SKM-1 (cell line): ENCODE data around the gene ZFHX3.

Experiments
- DNase-seq: peaks from one replicate; lab custom pipeline; 2025; ENCODE audit not compliant: unreplicated experiment; lab: John Stamatoyannopoulos, UW

Gene ZFHX3

DNA sequence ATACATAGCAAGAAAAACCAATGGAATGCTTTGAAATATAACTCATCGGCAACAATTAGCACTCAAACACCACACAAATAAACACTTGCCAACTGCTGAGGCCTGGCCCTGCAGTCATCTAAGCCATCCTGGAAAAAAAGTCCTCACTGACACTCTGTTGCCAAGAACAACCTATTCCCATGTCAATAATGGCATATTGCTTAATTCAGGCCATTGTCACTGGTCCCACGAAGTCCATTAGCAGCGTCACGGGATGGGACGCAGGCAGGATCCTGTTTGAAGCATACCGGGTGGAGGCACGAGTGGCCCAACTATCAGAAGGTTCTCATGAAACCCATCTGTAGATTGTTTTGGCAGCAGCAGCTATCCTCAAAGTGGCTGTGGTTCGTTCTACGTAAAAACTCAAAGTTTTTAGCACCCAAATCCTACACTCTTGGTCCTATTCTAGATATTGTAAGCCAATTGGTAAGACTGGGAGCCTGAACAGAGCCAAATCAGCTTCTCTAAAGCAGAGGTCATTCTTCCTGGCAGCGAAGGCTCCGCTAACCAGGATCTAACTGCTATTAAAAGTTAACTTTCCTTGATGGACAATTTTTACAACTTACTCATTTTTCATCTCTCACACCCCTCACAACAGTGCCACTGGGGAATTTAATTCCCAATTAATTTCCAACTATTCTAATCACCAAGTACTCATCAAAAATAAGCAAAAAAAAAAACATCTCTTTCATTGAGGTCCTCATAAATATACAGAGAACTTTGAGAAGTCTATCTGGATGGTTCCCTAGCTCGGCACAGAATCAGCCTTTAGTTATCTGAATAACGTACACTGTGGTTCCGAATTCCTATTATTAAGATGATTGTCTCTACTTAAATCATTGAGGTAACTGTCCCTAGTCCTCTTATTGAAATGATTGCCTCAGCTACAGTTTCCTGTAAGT, 91.5 kb downstream of the ZFHX3 start:
- DNase-seq = no peak

DNA sequence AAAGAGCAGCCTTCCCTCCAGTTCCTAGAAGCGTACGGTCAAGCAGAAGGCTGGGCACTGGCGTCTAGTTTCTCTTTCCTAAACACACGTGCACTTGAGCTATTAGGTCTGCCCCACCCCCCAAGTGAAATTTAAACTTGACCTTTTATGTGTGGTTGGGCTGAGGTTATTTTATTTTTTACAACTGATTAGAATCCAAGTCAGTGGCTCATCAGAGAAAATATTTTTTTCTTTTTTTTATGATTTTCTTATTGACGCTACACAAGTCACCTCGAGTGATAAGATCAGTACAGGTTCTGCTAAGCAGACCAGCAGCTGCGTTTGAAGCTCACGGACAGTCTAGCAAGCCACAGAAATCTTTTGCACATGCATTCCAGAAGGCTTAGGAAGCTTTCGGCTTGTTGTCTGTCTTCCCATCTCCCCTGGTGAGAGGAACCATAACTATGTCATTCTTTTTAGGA, 95.1 kb downstream of the ZFHX3 start:
- DNase-seq = no peak

DNA sequence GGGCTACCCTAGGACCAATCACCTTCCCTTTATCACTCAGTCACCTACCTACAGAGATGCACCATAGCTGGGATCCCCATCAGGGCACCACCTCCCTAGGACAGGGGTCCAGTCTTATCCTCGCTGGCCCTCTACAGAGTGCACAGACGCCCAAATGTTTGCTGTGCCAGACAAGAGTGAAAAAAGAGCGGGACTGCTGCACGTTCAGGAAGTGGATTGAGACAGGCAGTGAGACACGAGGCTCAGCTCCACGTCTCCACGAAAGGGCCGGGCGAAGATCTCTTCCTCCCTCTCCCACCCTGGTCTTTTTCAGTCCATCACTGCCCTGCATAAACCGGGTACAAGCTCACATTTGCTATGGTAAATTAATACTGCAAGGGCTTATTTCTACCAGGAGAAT, 95.5 kb downstream of the ZFHX3 start:
- no peak for DNase-seq

DNA sequence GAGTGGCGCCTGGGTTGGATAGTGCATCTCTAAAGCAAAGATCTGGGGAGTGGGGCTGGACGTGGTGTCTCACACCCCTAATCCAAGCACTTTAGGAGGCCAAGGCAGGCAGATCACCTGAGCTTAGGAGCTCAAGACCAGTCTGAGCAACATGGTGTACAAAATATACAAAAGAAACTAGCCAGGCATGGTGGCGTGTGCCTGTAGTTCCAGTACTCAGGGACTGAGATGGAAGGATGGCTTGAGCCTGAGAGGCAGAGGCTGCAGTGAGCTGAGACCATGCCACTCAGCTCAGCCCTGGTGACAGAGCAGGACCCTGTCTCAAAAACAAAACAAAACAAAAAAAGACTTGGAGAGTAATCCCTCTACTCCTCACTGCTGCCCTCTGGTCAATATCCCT, 96.0 kb downstream of the ZFHX3 start:
- DNase-seq = no peak

DNA sequence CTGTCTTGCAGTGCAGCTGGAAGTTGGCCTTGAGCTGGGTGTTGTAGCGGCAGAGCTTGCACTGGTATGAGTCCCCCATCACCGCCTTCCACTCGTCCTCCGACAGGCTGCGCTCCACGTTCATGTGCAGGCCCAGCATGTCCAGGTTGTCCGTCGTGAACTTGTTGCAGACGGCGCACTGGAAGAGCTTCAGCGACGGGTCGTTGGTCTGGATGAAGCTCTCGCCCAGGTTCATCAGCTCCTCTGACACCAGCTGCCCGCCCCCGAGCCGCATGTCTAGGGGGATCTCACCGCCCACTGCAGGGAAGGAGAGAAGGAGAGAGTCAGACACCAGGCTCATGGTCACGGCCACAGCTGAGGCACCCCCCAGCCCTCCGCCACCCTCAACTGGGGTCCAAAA, 97.3 kb downstream of the ZFHX3 start:
- DNase-seq = no peak

DNA sequence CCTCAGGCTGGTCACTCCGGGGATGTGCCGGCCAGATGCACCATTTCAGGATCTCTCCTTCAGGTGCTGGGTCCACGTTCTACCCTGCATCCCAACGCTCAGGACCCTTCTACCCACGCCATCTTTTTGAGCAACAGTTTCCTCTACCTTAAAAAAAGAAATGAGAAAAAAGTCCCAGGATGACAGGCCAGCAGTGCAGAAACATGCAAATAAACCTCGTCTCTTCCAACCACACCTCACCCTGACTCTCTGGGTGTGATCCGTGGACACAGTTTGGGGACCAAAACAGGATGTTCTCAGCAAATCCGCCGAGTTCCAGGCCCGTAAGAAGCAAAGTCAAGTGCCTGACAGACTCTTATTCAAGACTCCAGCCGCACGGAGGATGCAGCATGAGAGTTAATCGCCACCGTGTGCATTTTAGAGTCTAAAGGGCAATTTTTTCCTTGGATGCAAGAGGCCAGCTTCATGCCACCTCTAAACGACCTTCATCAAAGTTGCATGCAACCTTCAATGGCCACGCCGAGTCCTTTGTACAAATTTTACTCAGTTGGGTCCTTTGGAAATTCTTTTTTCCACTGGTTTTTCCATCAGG, 99.6 kb downstream of the ZFHX3 start:
- no peak for DNase-seq

DNA sequence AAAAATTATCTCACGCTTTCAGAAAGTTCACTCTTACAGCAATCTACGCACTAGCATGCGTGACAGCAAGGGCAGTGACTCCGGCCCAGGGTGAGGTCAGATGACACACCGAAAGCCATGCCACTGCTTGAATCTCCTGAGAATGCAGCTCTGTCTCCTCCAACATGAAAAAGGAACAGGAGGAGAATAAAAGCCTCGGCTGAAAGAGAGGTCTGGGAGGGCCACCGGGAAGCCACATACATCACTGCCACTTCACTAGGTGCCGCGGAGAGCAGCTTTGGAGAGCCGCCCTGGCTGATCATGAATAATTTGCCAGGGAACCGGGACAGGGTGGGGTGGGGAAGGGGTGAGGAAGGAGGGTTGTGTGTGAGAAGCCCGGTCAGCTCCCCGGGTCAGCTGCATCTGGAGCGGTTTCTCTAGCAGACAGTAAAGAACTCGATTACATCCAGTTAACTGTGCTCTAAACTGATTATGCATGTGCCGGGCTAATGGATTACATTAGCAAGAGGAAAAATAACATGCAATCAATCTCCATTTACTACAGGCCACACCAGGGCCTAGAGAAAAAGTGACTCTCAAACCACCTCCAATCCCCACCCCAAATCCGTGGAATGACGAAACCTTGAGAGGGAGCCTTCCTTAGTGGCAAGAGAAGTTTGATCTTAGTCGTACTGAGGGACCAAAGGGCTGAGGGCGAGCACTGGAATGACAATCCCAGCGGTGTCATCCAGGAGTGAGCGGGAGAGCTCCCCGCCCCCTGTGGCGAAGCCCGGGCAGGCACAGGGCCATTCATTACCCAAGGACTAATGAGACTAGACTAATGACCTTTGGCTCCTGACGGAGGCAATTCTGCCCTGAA, 100.3 kb downstream of the ZFHX3 start:
- DNase-seq = no peak

DNA sequence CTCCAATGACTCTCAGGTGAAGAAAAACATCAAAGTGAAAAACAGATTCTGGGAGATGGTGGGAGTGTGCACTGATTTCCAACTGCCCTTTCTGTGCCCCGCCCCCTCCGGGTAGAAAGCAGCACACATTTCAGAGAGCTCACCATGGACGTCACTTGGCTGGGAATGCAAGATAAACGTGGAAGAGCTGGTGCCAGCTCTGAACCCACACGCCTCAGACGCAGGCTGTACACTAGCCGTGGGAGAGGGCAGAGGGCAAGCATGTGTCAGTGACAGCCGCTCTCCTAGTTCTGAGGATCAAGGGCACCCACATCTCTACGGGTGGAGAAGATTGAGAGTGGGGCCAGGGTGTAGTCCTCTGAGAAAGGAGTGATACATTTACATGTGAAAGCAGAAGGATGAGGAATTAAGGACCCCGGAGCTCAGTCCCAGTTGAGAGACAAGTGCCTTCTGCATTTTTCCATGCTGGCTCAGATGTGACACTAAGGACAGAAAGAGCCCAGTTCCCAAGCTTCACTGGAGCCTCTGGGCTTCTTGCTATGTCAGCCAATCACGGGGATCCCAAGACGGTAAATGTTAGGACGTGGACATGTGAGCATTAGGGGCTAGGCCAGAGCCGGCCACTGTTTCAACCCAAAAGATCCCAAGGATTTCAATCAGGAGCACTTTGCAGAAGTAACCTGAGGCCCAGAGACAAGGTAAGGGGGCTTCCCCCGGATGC, 101.3 kb downstream of the ZFHX3 start:
- no peak for DNase-seq

DNA sequence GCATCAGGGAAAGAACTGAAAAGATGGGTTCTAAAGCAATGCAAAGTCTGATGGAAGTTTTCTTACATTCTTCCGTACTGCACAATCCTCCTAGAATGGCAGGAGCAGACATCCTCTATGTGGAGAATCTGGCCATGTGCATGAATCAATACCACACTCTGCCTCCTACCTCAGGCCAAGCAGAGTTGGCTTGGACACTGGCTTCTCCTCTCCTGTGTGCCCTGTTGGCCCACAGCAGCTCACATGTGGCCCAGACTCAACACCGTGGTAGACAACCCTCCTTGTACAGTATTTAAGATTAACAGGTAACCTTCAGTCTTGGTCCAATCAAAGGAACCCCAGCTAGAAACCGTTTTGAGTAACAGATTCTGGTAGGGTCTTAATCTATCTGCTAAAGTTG, 101.9 kb downstream of the ZFHX3 start:
- no peak for DNase-seq

DNA sequence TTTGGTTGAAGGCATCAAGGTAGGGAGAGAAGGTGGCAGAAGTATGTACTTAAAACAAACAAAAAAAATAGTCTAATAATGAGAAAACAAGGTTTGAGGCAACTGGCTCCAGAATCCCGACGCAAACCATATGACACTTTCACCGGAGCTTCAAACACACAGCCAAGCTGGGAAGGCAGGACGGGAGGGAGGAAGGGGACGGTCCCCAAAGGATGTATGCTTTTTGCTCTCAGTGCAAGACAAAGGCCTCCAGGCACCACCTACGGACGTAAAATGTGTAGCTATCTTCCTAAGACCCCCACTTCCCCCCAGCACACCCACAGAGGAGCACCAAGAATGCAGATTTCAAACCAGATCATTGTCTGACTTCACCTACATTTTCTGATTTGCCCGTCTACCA, 102.3 kb downstream of the ZFHX3 start:
- no peak for DNase-seq

DNA sequence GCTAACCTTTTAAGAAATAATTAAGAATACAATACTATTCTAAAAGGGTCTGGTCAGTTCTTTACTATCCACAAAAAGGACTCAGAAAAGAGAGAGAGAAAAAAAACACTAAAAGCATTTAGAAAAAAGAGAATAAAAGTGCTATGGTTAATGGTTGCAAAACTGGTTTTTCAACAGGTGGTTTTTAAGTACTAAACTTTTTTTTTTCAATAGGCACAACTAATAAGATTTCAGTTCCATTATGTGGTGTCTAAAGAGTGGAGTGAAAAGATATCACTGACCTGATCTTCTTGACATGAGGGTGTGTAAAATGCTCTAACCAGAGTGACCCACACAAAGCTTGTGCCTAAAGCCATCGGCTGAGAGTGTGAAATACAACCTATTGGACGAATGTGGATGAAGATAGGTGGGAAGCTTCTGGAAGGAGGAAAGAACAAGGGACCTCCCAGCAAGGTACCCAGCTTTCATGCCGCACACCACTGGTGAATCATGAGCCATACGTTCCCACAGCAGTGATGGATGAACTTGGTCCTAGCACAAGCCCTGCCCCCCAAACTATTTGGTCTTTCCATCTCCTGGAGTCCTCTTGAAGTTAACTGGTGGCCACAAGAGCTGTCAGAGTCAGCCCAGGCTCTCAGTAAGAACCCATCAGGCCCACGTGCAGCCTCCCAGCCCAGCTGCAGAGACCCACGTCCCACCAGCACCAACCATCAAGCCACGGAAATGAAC, 103.0 kb downstream of the ZFHX3 start:
- no peak for DNase-seq

DNA sequence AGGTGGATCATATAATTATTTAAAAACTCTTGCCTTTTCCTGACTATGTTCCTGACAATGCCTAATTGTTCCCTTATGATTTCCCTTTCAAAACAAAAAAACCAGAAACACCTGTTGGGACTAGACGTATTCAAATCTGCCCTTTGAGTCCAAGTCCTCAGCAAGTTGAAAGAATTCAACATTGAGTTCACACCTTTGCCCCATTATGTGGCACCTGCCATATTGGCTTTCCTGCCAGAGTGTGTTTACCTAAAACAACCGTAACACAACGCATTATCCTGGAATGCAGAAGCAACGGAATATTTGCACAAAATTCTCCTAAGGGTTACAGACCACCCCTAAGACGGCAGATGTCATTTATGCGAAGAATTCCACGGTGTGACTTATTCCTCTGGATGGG, 105.9 kb downstream of the ZFHX3 start:
- DNase-seq = no peak

DNA sequence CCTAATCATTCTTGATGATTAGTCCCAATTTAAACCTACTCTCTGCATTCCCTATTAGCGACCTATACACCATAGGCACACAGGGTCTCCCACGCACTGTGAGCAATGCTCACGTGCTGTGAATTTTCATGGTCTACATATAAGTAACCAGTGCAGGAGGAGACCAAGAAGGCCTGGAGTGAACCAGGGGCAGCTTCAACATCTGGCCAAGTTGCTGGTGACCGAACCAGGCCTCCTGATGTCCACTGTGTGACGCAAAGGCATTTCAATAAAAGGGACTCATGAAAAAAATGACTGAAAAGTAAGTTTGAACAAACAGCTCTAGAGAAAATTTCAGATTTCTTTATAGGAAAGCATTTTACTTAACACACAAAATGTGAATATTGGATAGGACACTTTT, 107.0 kb downstream of the ZFHX3 start:
- no peak for DNase-seq

DNA sequence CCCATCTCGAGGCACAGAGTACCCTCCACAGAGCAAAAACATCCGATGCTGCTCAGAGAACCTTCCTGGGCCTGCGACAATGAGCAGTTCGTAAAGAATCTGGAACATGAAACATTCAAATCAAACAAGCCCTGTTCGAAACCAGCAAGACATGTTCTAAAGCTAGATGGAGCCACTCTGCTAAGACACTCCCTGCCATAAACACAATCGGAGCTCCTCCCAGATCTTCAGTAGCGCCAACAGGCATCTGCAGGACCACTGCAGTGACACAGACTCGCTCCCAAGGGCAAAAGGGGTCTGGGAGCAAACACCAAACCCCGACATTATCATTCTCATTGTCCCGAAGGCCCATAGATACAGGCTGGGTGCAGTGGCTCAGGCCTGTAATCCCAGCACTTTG, 108.7 kb downstream of the ZFHX3 start:
- no peak for DNase-seq

DNA sequence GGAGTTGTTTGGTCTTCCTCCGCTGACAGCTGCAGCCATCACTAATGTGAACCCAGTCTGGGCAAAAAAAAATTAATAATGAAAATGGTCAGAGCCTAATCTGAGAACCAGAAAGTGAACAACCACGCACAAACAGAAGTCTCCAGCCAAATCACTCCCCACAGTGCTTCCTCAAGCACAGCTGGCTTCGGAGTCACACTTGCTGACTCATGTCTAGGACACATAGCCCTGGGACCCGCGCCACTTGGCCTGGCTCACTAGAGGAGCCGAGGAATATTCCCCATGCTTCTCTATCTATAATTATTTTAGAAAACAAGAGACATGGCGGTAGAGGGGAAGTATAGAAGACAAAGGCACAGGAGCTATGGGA, 109.1 kb downstream of the ZFHX3 start:
- no peak for DNase-seq

DNA sequence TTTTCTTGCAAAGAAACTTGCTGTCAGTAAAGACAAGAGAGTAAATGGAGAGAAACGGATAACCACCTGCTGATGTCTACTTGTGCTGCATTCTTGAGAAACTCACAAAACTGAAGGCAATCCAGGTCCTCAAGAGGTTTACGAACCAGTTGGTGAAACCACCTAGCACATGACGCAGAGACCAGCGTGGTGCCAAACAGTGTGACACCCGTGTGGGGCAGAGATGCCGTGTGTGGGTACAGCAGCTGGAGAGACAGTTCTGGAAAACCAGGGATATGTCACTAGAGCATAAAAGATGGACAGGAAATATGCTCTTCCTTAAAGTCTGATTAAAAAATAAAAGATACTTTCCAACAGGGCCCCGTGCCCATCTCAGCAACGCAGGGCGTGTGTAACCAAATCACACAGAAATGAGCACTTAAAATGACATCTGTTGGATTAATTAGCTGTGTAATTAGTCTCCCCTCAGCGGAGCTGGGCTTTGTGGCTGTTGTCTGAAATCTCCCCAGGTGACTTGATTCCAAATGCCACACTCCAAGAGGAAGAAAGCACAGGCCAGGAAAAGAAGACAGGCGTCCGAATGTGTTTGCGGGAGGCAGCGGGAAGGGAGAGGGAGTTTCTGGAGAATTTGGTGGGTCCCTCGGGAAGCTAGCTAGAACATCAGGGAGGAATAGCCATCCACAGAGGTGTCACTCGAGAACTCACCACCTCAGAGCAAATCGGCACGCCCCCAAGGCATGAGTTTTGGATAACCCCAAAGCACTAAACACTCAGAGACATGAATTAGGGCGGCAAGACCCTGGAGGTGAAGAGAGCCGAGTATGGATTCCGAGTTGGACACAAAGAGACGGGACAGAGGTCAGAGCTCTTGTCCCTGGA, 109.8 kb downstream of the ZFHX3 start:
- DNase-seq = no peak

DNA sequence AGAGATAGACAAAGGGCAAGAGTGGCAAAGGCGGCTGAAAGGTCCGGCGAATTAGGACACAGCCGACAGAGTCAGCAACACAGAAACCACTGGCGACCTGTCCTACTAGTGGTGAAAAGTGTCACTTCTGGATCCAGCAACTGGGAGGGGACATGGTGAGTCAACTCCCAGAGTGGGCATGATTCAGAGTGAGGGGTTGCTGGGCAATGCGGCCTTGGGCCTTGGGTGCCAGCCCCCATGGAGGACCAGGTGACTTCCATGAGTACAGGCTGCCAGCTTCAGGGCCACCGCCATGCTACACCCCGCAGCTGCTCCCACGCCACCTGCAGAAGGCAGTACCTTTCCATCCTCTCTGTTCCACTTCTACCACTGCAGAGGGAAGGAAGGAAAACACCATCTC, 110.6 kb downstream of the ZFHX3 start:
- DNase-seq = no peak

DNA sequence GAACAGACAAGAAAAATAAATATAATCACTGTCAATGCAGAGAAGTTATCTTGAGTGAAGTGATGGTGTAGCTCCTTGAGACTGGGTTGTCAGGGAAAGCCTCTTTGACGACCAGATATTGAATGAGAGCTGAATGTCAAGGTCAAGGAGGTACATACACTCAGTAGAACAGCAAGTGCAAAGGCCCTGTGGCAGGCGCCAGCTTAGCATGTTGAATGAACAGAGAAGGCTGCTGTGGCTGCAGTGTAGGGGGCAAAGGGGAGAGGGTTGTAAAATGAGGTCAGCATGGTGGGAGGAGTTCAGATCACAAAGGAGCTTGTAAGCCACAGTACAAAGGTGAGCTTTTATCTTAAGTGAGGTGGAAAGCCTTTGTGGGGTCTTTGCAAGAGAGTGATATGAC, 111.5 kb downstream of the ZFHX3 start:
- no peak for DNase-seq

DNA sequence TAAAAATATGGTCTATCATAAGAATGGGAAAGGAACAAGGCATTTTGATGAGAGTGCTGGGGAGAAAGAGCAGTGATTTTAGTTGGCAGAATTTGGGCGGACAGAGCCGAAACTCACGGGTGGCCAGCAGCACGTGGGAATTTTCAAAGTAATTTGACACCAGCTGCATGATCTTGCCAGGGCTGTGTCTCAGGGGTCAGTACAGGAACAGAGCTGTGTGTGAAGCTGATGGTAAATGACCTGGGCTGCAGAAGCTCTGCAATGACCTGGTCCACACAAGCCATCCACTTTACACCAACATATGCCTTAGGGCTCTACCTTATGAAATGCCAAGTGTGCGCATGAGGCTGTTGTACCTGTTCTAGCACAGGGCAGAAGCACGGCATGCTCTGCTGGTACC, 112.0 kb downstream of the ZFHX3 start:
- no peak for DNase-seq
